LNCaP clone FGC (cell line): ENCODE data around the gene BBC3.
A peak's percentile ranks its signal among the peaks of the same experiment; 100 is the strongest.

Experiments used
- DNase-seq: peaks from one replicate; pipeline ENCODE4 v3.0.0-alpha.2; 2011; ENCODE audit warnings: low read depth
- H3K4me3 ChIP-seq: 2 replicates; pipeline ENCODE4 v1.5.1; 2011; ENCODE audit warnings: mild to moderate bottlenecking, low read depth, low read length, control low read depth
- CTCF ChIP-seq: IDR thresholded peaks from 2 replicates; pipeline ENCODE4 v1.5.1; 2012; ENCODE audit warnings: mild to moderate bottlenecking; ENCODE audit not compliant: control insufficient read depth, insufficient read depth; ENCODE audit errors: extremely low read depth

BBC3 gene

GRCh38 chr19:47221890-47222289 is 9.1 kb downstream of the BBC3 start:
- DNase-seq = no peak
- TF ChIP-seq CTCF = no peak
- no peak overlapping the region for H3K4me3 ChIP-seq

GRCh38 chr19:47221080-47221841 is 9.7 kb downstream of the BBC3 start:
- no peak for DNase-seq
- no peak overlapping the region for H3K4me3 ChIP-seq
- no peak for TF ChIP-seq CTCF

- H3K4me3 ChIP-seq = no peak overlapping the region
- TF ChIP-seq CTCF = no peak
- no peak for DNase-seq
These were observed 15.4 kb downstream of the BBC3 start for GRCh38 chr19:47215581-47215980.

- H3K4me3 ChIP-seq = no peak overlapping the region
- peak; percentile 57 for TF ChIP-seq CTCF
- DNase-seq = no peak
These were observed 20.2 kb downstream of the BBC3 start for GRCh38 chr19:47210689-47211316.

GRCh38 chr19:47210180-47210490 is 20.9 kb downstream of the BBC3 start:
- no peak for DNase-seq
- TF ChIP-seq CTCF = no peak

GRCh38 chr19:47209319-47210179 is 21.4 kb downstream of the BBC3 start:
- no peak overlapping the region for H3K4me3 ChIP-seq
- TF ChIP-seq CTCF = no peak
- DNase-seq = no peak

More at GRCh38 chr19:47210180-47210490, 20.9 kb downstream of the BBC3 start:
- H3K4me3 ChIP-seq = no peak overlapping the region
